Measurements from ENCODE around the gene INO80.

Gene INO80

DNA sequence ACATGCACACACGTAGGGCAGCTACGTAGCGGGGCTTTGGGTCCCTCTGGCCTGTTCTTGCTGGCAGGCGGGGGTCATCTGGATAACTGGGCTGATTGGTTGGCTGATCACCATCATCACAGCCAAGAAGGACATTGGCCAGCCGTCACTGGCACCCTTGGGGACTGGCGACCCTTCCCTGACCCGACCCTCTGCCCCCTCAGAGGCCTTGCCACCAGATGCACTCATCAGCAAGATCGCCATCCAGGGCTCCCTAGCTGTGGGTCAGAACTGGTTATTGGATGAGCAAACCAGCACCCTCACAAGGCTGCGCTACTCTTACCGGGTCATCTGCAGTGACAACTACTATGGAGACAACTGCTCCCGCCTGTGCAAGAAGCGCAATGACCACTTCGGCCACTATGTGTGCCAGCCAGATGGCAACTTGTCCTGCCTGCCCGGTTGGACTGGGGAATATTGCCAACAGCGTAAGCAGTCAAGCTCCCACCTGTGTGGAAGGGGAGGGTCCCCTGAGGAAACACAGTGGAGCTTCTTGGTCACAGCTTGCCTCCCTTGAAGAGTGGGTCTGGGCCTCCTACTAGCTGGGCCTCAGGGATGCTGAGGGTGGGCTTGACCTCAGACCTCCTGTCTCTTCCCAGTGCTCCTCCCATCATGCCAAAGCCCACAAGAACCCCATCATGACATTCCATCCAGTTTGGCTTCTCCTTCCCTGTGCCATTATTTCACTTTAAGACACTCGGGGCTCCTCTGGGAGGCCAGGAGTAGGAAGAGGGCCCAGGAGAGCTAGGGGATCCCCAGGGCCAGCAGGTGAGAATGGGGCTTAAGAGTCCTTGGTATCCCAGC is 184.6 kb downstream of the INO80 start:
- H3K36me3 ChIP-seq (ENCODE audit: insufficient read depth, low read length): no peaks in the 10 kb centered on the region
- no peak overlapping the region for H3K27ac ChIP-seq (ENCODE audit: low read depth, low read length)
- H3K27me3 ChIP-seq (ENCODE audit: insufficient read depth, low read length): peaks cover 50% of the 10 kb centered on the region
- no peak overlapping the region for H2AFZ ChIP-seq (ENCODE audit: low read length, unreplicated experiment)
- H3K79me2 ChIP-seq (ENCODE audit: control insufficient read depth, insufficient read depth, low read length, unreplicated experiment): no peaks in the 10 kb centered on the region
- H3K4me3 ChIP-seq (ENCODE audit: low read depth, low read length): no peak overlapping the region; the same call in 1 of the 2 replicates
- peaks cover 14% of the 10 kb centered on the region for H3K4me1 ChIP-seq (ENCODE audit: control insufficient read depth, insufficient read depth, low read length, unreplicated experiment)

DNA sequence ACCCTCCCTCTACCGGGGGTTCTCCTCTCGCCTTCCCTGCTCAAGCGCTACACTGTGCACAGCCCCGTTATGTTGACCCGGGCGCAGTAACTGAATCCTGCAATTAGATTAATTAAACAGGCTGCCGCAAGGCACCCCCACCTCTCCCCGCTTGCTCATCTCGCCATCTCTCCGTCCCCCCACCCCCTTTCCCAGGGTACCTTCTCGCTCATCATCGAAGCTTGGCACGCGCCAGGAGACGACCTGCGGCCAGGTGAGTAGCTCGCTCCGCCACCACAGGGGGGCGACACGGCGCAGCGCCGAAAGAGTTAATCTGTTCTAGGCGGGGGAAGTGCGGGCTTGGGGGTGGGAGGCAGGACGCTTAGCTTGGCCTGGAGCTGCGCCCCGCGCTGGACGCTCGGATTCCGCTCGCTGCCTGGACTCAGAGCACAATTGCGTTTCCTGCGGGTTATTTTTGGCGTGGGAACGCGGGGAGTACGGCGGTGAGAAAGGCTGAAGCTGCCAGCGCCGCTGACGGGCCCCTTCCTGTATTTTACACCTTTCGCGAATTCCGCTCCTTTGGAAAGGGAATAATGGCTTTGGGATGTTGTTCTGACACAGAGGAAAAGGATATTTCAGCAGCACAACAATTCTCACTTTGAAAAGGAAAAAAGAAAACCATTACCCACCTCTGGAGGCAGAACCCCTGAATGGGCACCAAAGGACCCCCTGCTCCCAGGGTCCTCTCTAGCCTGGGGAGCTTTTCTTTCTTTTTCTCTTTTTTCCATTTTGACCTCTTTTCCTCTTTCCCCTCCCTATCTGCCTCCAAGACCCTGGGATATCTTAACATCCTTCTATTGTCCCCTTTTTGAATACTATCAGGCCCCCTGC is 185.4 kb downstream of the INO80 start:
- Histone ChIP-seq H3K27ac (ENCODE audit: low read depth, low read length) (no peak overlapping the region), H3K79me2 (ENCODE audit: control insufficient read depth, insufficient read depth, low read length, unreplicated experiment) (no peaks in the 10 kb centered on the region), H3K36me3 (ENCODE audit: insufficient read depth, low read length) (no peaks in the 10 kb centered on the region), H3K4me1 (ENCODE audit: control insufficient read depth, insufficient read depth, low read length, unreplicated experiment) (peaks cover 14% of the 10 kb centered on the region), H2AFZ (ENCODE audit: low read length, unreplicated experiment) (no peak overlapping the region), H3K4me3 (ENCODE audit: low read depth, low read length) (peak overlapping the region; percentile 72), H3K27me3 (ENCODE audit: insufficient read depth, low read length) (peaks cover 57% of the 10 kb centered on the region)

DNA sequence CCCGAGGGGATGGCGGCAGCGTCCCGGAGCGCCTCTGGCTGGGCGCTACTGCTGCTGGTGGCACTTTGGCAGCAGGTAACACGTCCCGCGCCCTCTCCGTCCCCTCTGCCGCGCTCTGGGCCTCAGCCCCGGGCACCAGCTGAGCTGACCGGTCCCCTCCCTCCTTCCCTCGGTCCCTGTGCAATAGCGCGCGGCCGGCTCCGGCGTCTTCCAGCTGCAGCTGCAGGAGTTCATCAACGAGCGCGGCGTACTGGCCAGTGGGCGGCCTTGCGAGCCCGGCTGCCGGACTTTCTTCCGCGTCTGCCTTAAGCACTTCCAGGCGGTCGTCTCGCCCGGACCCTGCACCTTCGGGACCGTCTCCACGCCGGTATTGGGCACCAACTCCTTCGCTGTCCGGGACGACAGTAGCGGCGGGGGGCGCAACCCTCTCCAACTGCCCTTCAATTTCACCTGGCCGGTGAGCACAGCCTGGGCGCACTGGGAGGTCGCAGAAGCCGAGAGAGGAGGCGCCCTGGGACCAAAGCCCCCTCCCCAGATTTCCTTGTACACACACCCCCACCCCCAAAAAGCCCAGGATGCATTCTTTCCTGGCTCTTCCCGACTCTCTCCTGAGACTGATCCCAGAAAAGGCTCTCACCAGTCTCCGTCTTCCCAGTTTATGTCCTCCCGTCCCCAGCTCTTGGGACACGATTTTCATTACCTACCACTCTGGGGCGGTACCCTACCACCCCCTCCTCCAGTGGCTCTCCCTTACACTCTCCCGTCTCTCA is 186.2 kb downstream of the INO80 start:
- H3K4me1 ChIP-seq (ENCODE audit: control insufficient read depth, insufficient read depth, low read length, unreplicated experiment): peaks cover 14% of the 10 kb centered on the region
- no peak overlapping the region for H3K27ac ChIP-seq (ENCODE audit: low read depth, low read length)
- H2AFZ ChIP-seq (ENCODE audit: low read length, unreplicated experiment): no peak overlapping the region
- H3K4me3 ChIP-seq (ENCODE audit: low read depth, low read length): peak overlapping the region; percentile 72
- no peaks in the 10 kb centered on the region for H3K79me2 ChIP-seq (ENCODE audit: control insufficient read depth, insufficient read depth, low read length, unreplicated experiment)
- no peaks in the 10 kb centered on the region for H3K36me3 ChIP-seq (ENCODE audit: insufficient read depth, low read length)
- peaks cover 58% of the 10 kb centered on the region for H3K27me3 ChIP-seq (ENCODE audit: insufficient read depth, low read length)
